KMS-11 (cell line): ENCODE measurements around the gene SLC12A5.

Experiments
- H2AFZ ChIP-seq: fragments of 200-600 bp; sonication (generic); 2 replicates; pipeline ENCODE4 v1.6.1; 2016; ENCODE audit warnings: antibody characterized with exemption, mixed run types, low read depth
- H3K27ac ChIP-seq: fragments of 200-600 bp; sonication (generic); 2 replicates; pipeline ENCODE4 v1.6.1; 2016; ENCODE audit warnings: mild to moderate bottlenecking, mixed run types
- H3K27me3 ChIP-seq: fragments of 200-600 bp; sonication (generic); 2 replicates; pipeline ENCODE4 v1.6.1; 2017; ENCODE audit warnings: mild to moderate bottlenecking, low read depth, mixed run types, moderate library complexity; ENCODE audit not compliant: insufficient read depth
- H3K36me3 ChIP-seq: fragments of 200-600 bp; sonication (generic); 2 replicates; pipeline ENCODE4 v1.6.1; 2017; ENCODE audit warnings: mild to moderate bottlenecking, mixed run types; ENCODE audit not compliant: insufficient read depth
- H3K4me1 ChIP-seq: fragments of 200-600 bp; sonication (generic); 2 replicates; pipeline ENCODE4 v1.6.1; 2016; ENCODE audit warnings: mild to moderate bottlenecking, low read depth, mixed run types; ENCODE audit not compliant: poor library complexity, severe bottlenecking
- H3K4me2 ChIP-seq: fragments of 200-600 bp; sonication (generic); 2 replicates; pipeline ENCODE4 v1.7.0; 2016; ENCODE audit warnings: mild to moderate bottlenecking, mixed run types
- H3K4me3 ChIP-seq: fragments of 200-600 bp; sonication (generic); IDR thresholded peaks from 2 replicates; pipeline ENCODE4 v1.6.1; 2017; ENCODE audit warnings: low read depth, low read length, mixed read lengths; ENCODE audit not compliant: insufficient read depth
- H3K79me2 ChIP-seq: fragments of 200-600 bp; sonication (generic); 2 replicates; pipeline ENCODE4 v1.6.1; 2016; ENCODE audit warnings: low read depth, mixed run types; ENCODE audit not compliant: insufficient read depth
- H3K9ac ChIP-seq: fragments of 200-600 bp; sonication (generic); 2 replicates; pipeline ENCODE4 v1.6.1; 2016; ENCODE audit warnings: mild to moderate bottlenecking, mixed run types
- H4K20me1 ChIP-seq: fragments of 200-600 bp; sonication (generic); 2 replicates; pipeline ENCODE4 v1.6.1; 2016; ENCODE audit warnings: mild to moderate bottlenecking, mixed run types; ENCODE audit not compliant: insufficient read depth
- CTCF ChIP-seq: fragments of 200-600 bp; sonication (generic); conservative IDR thresholded peaks from 2 replicates; pipeline ENCODE4 v1.6.1; 2017; ENCODE audit warnings: low read depth, mild to moderate bottlenecking, antibody characterized with exemption, low read length, moderate library complexity, mixed read lengths

The SLC12A5 gene

GRCh38 chr20:46017272-46017671 lies 11.7 kb upstream of the SLC12A5 start:
- H3K27me3 ChIP-seq = peaks cover 4% of the 10 kb centered on the region; the same call in 1 of the 2 replicates
- H3K4me2 ChIP-seq = no peak overlapping the region
- no peaks in the 10 kb centered on the region for H4K20me1 ChIP-seq
- no peak overlapping the region for H3K4me3 ChIP-seq
- H3K4me1 ChIP-seq = peaks cover 22% of the 10 kb centered on the region
- no peaks in the 10 kb centered on the region for H3K36me3 ChIP-seq
- no peak for TF ChIP-seq CTCF
- H3K27ac ChIP-seq = no peak overlapping the region
- no peak overlapping the region for H3K9ac ChIP-seq
- no peak overlapping the region for H2AFZ ChIP-seq
- H3K79me2 ChIP-seq = no peaks in the 10 kb centered on the region

GRCh38 chr20:46018112-46018511 lies 10.9 kb upstream of the SLC12A5 start:
- no peak overlapping the region for H3K4me2 ChIP-seq
- TF ChIP-seq CTCF = no peak
- no peak overlapping the region for H3K9ac ChIP-seq
- no peak overlapping the region for H3K27ac ChIP-seq
- no peak overlapping the region for H2AFZ ChIP-seq
- H3K27me3 ChIP-seq = peaks cover 4% of the 10 kb centered on the region; the same call in 1 of the 2 replicates
- no peaks in the 10 kb centered on the region for H3K36me3 ChIP-seq
- no peaks in the 10 kb centered on the region for H3K79me2 ChIP-seq
- H3K4me3 ChIP-seq = no peak overlapping the region
- no peaks in the 10 kb centered on the region for H4K20me1 ChIP-seq
- H3K4me1 ChIP-seq = peaks cover 22% of the 10 kb centered on the region

- H3K9ac ChIP-seq = no peak overlapping the region
These were observed 10.4 kb upstream of the SLC12A5 start for GRCh38 chr20:46018611-46019010.

GRCh38 chr20:46020555-46020954 lies 8.5 kb upstream of the SLC12A5 start:
- peaks cover 12% of the 10 kb centered on the region; the same call in 1 of the 2 replicates for H3K27me3 ChIP-seq
- H3K4me1 ChIP-seq = peaks cover 9% of the 10 kb centered on the region
- no peak for TF ChIP-seq CTCF
- no peaks in the 10 kb centered on the region for H3K36me3 ChIP-seq
- no peaks in the 10 kb centered on the region for H4K20me1 ChIP-seq
- H3K4me3 ChIP-seq = no peak overlapping the region
- H3K9ac ChIP-seq = no peak overlapping the region
- no peak overlapping the region for H2AFZ ChIP-seq
- H3K79me2 ChIP-seq = no peaks in the 10 kb centered on the region
- no peak overlapping the region for H3K4me2 ChIP-seq
- H3K27ac ChIP-seq = no peak overlapping the region

More at GRCh38 chr20:46018611-46019010, 10.4 kb upstream of the SLC12A5 start:
- no peaks in the 10 kb centered on the region for H3K36me3 ChIP-seq
- no peak overlapping the region for H2AFZ ChIP-seq
- no peaks in the 10 kb centered on the region for H4K20me1 ChIP-seq
- no peaks in the 10 kb centered on the region for H3K79me2 ChIP-seq
- H3K27ac ChIP-seq = no peak overlapping the region
- H3K4me3 ChIP-seq = no peak overlapping the region
- no peak overlapping the region for H3K4me2 ChIP-seq
- TF ChIP-seq CTCF = no peak
- peaks cover 20% of the 10 kb centered on the region for H3K4me1 ChIP-seq
- H3K27me3 ChIP-seq = peaks cover 4% of the 10 kb centered on the region; the same call in 1 of the 2 replicates
